Measurements from ENCODE around the gene EEF1AKMT4. TPM values are rescaled to one million over a fixed set of nuclear protein-coding genes. Genes with fewer than 3 reads are reported as not detected.
A peak's percentile ranks its signal among the peaks of the same experiment; 100 is the strongest.

Gene EEF1AKMT4
- total RNA-seq, 1 donor from 2014 or later, result 3.6 TPM

DNA sequence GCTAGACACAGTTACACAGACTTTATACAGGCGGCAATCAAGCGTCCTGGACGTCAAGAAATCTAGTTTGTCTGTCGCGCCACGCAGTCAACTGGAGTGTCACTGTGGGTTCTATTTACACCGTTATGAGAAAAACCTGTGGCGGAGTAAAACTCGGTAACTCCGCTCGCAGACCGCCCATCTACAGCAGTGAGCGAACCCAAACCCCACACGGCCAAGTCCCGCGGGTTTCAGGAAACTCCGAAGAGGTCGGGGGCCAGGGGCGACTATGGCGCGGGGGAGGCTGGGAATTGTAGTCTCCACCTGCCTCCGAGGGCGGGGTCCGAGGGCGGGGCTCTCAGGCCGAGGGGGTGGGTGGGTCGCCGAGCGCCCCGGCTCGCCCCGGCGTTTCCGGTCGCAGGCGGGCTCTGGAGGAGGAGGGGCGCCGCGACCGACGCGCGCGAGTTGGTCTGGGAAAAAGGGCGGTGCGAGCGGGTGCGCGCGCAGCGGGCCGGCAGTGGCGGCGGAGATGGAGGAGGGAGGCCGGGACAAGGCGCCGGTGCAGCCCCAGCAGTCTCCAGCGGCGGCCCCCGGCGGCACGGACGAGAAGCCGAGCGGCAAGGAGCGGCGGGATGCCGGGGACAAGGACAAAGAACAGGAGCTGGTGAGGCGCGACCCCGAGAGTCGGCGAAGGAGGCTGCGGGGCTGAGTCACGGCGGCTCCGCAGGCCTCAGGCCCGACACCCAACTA lies 49.5 kb downstream of the EEF1AKMT4 start, which contains the start of gene PSMD2:
PSMD2 (plus strand) TSS at position 483 of the 729 bp plus-strand sequence; CDS start at position 509, 26 bp downstream.
- DNase-seq (ENCODE audit: low read depth in 2 of 2), result peak; percentile 97 to 98

DNA sequence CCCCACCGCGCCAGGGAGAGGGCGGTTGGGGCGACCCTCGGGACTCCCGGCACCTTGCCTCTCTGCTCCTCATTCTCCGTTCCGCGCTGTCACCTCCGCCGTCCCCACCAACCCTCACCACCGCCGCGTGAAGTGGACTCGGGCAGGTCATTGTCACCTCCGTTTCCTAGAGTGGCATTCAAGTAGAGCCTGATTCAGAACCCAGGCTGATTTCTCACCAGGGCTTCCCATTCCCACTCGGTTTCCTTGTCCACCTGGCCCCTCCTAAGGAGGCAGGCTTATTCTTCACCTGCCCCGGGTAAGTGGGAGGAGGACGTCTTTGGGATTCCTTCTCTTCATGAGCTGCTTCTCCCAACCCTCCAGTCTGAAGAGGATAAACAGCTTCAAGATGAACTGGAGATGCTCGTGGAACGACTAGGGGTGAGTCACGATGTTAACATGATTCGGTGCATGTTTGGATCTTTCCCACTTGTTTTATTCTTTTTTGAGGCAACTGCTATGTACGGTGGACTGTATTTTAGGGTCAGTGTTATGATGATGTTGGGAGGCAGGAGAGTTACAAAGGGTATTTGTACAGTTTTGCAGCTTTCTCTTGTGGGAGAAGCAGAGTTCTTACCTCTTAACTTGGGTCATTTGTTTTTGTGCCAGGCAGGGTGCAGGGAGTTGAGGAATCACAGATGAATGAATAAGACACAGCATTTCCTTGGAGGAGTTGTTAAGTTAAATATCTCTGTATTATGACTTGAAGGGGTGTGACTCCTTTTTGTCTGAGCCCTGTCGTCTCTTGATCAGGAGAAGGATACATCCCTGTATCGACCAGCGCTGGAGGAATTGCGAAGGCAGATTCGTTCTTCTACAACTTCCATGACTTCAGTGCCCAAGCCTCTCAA lies 50.3 kb downstream of the EEF1AKMT4 start:
- DNase-seq (ENCODE audit: low read depth in 2 of 2), result peak in 1 of 2 donors; percentile 62

DNA sequence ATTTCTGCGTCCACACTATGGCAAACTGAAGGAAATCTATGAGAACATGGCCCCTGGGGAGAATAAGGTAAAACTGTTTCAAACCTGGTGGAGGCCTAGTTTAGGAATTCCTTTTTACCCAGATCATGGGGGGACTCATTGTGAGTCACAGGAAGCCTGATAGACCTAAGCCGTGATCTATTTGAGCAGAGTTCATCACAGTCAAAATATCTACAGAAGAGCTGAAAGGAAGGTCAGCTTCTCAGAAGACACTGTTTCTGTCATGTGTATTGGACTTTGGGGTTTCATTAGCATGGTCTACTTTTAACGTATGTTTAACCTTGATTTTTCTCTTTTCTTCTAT lies 50.9 kb downstream of the EEF1AKMT4 start:
- DNase-seq (ENCODE audit: low read depth in 2 of 2), result peak; percentile 24 to 56

DNA sequence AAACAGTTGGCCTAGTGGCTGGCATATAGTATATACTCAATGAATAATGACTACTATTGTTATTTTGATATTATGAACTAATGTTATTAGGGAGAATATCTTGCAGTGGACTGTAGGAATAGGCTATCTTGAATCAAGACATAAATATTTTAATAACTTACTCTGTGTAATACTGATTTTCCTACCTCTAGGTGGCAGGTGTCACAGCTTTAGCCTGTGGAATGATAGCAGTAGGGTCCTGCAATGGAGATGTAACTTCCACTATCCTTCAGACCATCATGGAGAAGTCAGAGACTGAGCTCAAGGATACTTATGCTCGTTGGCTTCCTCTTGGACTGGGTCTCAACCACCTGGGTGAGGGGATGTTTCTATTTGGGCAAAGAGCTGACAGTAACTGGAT lies 56.1 kb downstream of the EEF1AKMT4 start:
- peak; percentile 44 to 62 for DNase-seq (ENCODE audit: low read depth in 2 of 2)

DNA sequence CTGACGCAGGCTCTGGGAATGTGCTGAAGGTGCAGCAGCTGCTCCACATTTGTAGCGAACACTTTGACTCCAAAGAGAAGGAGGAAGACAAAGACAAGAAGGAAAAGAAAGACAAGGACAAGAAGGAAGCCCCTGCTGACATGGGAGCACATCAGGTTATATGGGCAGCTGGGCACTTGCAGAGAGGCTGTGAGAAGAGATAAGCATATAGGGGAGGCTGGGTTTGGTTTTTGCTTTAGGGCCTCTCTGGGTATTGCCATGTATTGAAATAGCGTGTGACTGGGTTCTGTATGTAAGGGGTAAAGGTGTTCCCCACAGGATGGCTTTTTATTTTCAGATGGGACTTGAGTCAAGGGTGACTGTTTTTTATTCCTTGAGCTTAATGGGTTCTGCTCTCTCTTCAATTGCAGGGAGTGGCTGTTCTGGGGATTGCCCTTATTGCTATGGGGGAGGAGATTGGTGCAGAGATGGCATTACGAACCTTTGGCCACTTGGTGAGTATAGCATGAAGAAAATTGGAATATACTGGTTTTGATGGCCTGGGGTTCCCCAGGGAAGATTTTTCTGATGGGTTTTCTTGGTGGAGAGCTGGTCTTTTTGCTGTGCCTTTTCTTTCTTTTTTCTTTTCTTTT lies 57.0 kb downstream of the EEF1AKMT4 start:
- no peak for DNase-seq (ENCODE audit: low read depth in 2 of 2)

DNA sequence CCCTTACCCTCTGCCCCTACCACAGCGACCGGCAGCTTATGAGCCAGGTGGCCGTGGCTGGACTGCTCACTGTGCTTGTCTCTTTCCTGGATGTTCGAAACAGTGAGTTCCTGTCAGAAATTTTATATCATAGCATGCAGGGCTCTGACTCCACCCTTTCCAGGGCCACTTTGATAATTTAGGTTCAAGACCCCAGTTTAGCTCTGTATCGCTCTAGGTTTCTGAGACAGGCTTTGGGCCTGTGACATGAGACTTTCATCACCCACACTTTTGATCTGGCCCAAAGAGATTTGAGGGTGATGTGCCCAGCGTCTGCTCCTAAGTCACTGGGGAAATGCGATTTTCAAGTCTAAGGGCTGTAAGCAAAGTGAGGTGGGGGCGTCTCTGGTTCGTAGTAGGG lies 58.4 kb downstream of the EEF1AKMT4 start:
- DNase-seq (ENCODE audit: low read depth in 2 of 2), result no peak

Other genes with a start within 250 kb of the EEF1AKMT4 start
- 8.9 and 10.9 TPM in 2 replicates for gene ABCC5, start 231.8 kb upstream of the EEF1AKMT4 start, total RNA-seq
- not detected in 2 replicates for gene HTR3D, start 217.9 kb upstream of the EEF1AKMT4 start, total RNA-seq
- gene HTR3C, start 196.6 kb upstream of the EEF1AKMT4 start, total RNA-seq, result not detected in 2 replicates
- gene HTR3E, start 152.6 kb upstream of the EEF1AKMT4 start, total RNA-seq, result not detected in 2 replicates
- gene EIF2B5, start 114.3 kb upstream of the EEF1AKMT4 start, total RNA-seq, result 25.9 and 34.3 TPM in 2 replicates
- 15.0 and 19.8 TPM in 2 replicates for gene DVL3, start 94.3 kb upstream of the EEF1AKMT4 start, total RNA-seq
- 442 and 454 TPM in 2 replicates for gene AP2M1, start 74.8 kb upstream of the EEF1AKMT4 start, total RNA-seq
- gene ABCF3, start 63.5 kb upstream of the EEF1AKMT4 start, total RNA-seq, result 42.7 and 57.5 TPM in 2 replicates
- under 0.01 TPM in 1 of 2 replicates, not detected in the other for gene VWA5B2, start 20.1 kb upstream of the EEF1AKMT4 start, total RNA-seq
- 15.5 and 20.4 TPM in 2 replicates for gene ALG3, start 710 bp upstream of the EEF1AKMT4 start, total RNA-seq
- not detected in 2 replicates for gene CAMK2N2, start 11.9 kb downstream of the EEF1AKMT4 start, total RNA-seq
- not detected in 2 replicates for gene ECE2, start 26.4 kb downstream of the EEF1AKMT4 start, total RNA-seq
- 310 and 389 TPM in 2 replicates for gene PSMD2, start 49.6 kb downstream of the EEF1AKMT4 start, total RNA-seq
- gene EIF4G1, start 64.9 kb downstream of the EEF1AKMT4 start, total RNA-seq, result 200 and 237 TPM in 2 replicates
- 19.0 and 39.9 TPM in 2 replicates for gene FAM131A, start 87.9 kb downstream of the EEF1AKMT4 start, total RNA-seq
- 1.5 and 1.8 TPM in 2 replicates for gene CLCN2, start 111.9 kb downstream of the EEF1AKMT4 start, total RNA-seq
- gene POLR2H, start 112.0 kb downstream of the EEF1AKMT4 start, total RNA-seq, result 65.8 and 97.8 TPM in 2 replicates
- gene THPO, start 128.5 kb downstream of the EEF1AKMT4 start, total RNA-seq, result not detected in 2 replicates
- gene CHRD, start 130.4 kb downstream of the EEF1AKMT4 start, total RNA-seq, result 0.20 and 0.22 TPM in 2 replicates

Data from lung microvascular endothelial cell (primary cell).